Umbilical cord (tissue), 2 donors: Measurements from ENCODE around the gene CEMIP. TPM values are rescaled to one million over a fixed set of nuclear protein-coding genes. Genes with fewer than 3 reads are reported as not detected.

Source experiments
- DNase-seq: peaks from one replicate; pipeline ENCODE4 v3.0.0-alpha.2; 2015; ENCODE audit warnings: low spot score
- total RNA-seq: library from RNA; depleted of rRNA; stranded (reverse); fragments of >200 nt; gene quantifications from one replicate; pipeline ENCODE4 v1.2.3, GENCODE V29; 2014; ENCODE audit warnings: low replicate concordance; ENCODE audit not compliant: insufficient read depth

The CEMIP gene
- total RNA-seq = 2.4 TPM

DNA sequence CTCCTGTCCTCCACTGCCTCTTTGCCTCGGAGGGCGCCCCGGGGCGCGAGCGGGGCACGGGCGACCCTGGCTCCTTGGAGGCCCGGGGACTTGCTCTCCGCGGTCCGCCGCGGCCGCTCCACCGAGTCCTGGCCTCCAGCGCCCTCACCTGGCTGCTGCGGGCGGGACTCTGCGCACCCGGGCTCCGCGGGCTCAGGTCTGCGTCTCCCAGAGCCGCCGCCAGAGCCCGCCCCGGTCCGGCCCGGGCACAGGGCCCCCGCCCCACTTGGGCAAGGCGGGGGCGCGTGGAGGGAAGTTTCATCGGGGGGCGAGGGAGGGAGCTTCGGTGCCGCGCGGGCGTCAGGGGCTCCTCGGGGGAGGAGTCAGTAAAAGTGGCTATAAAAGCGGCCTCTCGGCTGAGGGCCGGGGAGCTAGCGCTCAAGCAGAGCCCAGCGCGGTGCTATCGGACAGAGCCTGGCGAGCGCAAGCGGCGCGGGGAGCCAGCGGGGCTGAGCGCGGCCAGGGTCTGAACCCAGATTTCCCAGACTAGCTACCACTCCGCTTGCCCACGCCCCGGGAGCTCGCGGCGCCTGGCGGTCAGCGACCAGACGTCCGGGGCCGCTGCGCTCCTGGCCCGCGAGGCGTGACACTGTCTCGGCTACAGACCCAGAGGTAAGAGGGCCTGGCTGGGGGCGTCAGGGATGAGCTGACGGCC is at the start of gene CEMIP:
Gene CEMIP (plus strand): TSS at position 407 of the 694 bp plus-strand sequence. CDS start 94,510 bp downstream, outside the sequence.
- DNase-seq = peak; percentile 50

GRCh38 chr15:80730387-80730786 is 48.8 kb upstream of the CEMIP start:
- DNase-seq = no peak

DNA sequence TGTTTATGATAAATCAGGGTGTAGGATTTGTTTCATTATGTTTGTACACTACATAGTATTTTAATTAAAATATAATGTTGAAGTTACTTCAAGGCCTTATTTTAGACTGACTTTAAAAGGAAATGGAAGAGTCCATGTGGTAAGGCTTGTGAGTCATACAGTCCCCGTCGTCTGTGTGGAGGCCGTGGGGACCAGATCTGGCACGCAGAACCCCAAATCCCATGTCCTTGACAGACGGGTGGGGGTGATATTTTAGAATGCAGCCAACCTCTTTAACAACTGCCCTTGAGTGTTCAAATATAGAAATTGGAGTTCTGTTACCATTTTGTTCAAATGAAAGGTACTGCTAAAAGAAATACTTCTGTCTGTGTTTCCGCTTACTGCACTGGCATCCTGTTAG is 48.2 kb upstream of the CEMIP start:
- DNase-seq = no peak

- peak; percentile 50 for DNase-seq
Measured at GRCh38 chr15:80732167-80732566, 47.0 kb upstream of the CEMIP start.

GRCh38 chr15:80732818-80733217 is 46.4 kb upstream of the CEMIP start:
- no peak for DNase-seq

- no peak for DNase-seq
Measured at GRCh38 chr15:80733460-80733859, 45.7 kb upstream of the CEMIP start.

DNA sequence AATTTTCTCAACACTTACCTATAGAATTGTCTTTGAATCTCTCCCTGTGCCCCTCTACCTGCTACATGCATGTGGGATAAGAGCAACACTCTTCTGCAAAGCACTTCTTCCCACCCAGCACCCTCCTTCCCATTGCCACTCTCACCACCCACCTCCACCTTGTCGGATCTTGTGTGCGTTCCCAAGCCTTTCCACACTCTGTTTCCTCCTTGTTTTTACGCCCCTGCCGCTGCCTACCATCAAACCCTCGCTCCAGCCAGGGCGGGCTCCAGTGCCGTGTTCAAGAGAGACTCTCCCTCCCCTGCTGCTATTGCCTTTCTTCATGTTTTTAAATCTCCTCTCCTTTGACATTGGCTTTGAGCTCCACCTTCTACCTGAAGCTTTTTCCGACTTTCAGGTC is 43.8 kb upstream of the CEMIP start:
- no peak for DNase-seq

DNA sequence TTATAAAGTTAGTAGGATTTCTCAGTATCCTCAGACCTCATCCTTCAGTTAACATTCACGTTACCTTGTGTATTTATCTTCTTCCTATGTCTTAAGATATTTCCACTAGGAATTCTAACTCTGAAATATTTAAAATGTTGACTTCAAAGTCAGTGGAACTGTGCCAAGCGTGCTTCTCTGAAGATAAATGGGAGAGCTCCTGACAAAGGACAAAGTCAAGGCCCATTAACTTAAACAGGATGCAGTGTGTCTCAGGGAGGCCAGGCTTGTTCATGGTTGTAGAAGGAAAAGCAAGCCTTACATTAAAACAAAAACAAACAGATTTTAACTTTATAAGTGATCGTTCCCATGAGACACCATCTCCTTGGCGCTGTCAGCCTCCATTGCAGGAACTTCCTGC is 42.6 kb upstream of the CEMIP start:
- DNase-seq = peak; percentile 12

DNA sequence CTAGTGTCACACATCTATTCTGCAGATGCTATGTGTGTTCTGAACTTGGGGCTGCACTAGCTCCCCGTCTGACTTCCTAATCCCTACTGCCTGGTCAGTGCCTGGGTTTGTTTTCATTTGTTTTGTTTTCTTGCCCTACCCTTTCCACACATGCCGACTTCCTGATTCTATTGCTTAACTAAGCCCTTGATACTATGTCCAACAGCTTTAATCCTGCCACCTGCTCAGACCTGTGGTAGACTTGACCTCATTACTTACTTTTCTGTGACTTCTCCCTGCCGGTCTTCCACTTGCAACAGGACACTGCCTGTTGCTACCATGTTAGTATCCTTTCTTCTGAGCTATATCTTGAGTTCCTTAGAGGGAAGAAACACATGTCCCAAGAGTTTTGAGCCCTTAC is 39.3 kb upstream of the CEMIP start:
- DNase-seq = no peak

DNA sequence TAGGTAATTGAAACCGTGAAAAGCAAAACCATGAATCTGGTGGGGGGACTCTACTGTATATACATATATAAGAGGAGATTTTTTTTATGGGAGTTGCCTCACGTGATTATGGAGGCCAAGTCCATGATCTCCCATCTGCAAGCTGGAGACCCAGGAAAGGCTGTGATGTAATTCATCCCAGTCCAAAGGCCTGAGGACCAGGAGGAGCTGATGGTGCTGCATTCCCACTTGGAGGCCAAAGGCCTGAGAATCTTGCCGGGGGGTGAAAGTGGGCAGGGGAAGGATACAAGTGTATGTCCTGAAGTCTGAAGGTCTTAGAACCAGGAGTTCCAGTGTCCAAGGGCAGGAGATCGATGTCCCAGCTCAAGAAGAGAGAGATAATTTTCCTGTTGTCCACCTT is 37.1 kb upstream of the CEMIP start:
- DNase-seq = no peak

- no peak for DNase-seq
Measured at GRCh38 chr15:80743189-80743833, 35.9 kb upstream of the CEMIP start.

DNA sequence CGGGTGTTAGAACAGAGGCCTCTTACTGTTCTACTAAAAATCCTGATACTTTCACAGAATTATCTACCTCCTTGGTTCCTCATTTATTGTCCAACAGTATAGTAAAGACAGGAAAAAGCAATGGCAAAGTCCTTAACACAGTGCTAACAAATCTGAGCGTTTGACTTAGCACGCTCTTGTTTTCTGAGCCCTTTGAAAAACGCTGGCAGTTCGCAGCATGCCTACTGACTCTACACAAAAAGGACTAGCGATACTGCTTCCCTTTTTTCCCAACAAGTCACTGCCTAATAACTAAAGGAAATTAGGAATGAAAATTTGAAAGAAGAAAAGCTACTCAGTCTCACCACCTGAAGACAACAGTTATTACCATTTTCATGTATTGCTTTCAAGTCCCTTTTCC is 34.8 kb upstream of the CEMIP start:
- no peak for DNase-seq

GRCh38 chr15:80744826-80745225 is 34.3 kb upstream of the CEMIP start:
- peak; percentile 20 for DNase-seq

GRCh38 chr15:80745888-80746287 is 33.3 kb upstream of the CEMIP start:
- no peak for DNase-seq

GRCh38 chr15:80747317-80748053 is 31.7 kb upstream of the CEMIP start:
- no peak for DNase-seq

- DNase-seq = no peak
Measured at GRCh38 chr15:80749589-80749988, 29.6 kb upstream of the CEMIP start.

DNA sequence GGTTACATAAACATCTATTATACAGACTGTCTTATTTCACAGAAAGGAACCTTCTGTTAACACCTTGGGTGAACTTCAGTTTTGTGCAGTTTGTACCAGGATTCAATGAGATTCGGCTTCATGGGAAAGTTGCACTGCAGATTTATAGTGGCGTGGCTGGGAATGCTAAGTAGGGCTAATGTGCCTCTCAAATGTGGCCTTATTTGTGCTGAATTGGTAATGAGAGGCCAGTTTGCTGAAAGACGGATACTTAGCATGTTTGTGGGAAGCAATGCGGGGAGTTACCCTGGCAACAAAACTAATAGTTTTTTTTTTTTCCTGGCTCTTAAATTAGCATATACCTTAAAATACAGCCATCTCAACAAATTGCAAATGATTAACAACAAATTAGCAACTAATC is 28.6 kb upstream of the CEMIP start:
- DNase-seq = no peak

- DNase-seq = no peak
Measured at GRCh38 chr15:80752204-80752603, 27.0 kb upstream of the CEMIP start.

DNA sequence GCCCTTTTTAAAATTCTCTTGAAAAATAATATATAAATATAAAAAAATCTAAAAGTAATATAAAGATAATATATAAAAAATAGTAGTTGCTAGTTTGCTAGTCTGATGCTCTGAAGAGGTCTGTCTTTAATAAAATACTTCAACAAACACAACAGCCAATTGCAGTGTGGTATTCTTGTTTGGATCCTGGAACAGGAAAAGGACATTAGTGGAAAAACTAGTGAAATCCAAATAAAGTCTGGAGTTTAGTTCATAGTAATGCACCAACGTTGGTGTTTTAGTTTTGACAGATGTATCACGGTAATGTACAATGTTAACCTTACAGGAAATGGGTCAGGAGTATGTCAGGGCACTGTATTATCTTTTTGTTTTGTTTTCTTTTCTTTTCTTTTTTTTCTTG is 26.0 kb upstream of the CEMIP start:
- DNase-seq = no peak

DNA sequence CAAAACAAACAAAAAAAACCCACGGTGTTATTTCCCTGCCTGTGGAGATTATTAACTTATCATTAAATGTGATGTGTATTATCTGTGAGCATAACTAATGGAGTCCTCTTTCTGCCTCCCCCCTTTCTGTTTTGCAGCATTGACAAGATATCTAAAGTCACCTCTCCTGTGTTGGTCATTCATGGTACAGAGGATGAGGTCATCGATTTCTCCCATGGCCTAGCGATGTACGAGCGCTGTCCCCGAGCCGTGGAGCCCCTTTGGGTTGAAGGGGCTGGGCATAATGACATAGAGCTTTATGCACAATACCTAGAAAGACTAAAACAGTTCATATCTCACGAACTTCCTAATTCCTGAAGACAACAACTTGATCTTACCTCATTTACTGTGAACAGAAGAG is 25.2 kb upstream of the CEMIP start:
- DNase-seq = no peak

DNA sequence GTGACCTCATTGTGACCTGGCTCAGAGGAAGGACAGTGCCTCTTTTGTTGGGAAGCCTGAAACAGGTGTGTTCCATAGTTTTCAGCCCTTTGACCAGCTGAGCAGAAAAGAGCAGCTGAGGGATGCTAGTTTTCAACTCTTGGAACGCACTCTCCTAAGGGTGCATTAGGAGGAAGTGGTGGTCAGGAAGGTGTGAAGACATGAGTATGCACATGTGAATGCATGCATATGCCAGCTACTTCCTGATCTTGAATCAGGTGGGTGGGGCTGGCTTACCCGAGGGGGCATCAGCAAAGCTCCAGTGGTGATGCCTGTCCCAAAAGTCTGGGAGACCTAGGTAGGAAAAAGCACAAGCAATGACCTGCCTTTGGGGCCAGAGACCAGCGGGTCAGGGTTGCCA is 23.3 kb upstream of the CEMIP start:
- no peak for DNase-seq

DNA sequence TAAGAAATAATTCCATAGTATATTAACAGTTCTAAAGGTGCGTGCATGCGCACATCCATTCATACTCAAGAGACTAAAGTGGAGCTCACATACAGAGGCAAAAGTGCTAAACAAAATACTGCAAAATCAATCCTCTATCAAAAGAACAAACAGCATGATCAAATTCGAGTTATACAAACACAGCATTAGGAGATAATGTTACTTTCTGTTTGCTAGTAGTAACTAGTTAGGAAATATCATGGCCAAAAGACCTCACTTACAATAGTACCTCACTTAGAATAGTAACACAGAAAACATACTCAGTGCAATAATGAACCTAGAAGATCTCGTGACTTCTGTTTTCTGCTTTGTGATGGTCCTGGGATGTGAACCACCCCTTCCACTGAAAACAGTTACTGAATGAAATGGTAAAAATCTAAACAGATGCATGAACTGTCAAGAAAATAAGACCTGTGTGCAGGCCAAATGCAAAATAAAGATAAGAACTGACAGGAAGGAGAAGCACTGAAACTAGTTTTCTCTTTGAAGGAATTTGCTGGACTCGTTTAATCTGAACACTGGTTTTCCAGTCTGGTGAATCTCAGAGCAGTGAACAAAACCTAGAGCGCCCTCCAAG is 20.9 kb upstream of the CEMIP start:
- DNase-seq = peak; percentile 51
